HG02870 (cell line): ENCODE measurements around the gene ZNF787.
"Not testable (repeated sequence)": the region's sequence is repeated elsewhere in the genome, so short reads cannot be mapped to it uniquely, and the experiment has no call there.

Experiments used
- ATAC-seq: cut with Tn5 transposase; IDR thresholded peaks from one replicate; pipeline ENCODE4 v1.9.1; 2021; ENCODE audit warnings: mild to moderate bottlenecking, moderate library complexity; ENCODE audit not compliant: unreplicated experiment

Gene ZNF787

DNA sequence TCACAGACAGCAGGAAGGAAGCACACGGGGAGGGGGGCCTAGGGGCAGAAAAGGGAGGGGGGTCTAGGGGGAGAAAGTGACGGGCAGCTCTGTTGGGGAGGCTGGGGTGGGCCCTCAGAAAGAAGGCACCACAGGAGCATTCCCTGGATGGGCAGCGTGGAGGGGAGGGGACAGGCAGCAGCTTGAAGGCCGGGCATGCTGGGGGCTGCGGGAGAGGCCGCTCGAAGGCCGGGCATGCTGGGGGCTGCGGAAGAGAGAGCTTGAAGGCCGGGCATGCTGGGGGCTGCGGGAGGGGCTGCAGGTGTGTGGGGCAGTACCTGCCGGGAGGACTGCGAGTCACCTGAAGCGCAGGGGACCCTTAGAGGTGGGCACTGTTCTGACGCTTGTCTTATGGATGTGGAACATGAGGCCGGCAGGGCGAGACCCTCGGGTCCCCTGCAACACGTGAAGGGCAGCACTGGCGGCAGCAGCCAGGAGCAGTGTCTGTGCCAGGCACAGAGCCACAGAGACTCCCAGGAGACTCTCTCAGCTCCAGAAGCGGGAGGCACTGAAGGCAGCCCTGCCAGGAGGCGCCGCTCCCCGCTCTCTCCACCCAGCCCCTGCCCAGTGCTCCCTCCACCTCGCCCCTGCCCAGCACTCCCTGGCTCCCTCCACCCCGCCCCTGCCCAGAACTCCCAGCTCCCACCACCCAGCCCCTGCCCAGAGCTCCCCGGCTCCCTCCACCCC lies 13.3 kb downstream of the ZNF787 start:
- no peak for ATAC-seq

DNA sequence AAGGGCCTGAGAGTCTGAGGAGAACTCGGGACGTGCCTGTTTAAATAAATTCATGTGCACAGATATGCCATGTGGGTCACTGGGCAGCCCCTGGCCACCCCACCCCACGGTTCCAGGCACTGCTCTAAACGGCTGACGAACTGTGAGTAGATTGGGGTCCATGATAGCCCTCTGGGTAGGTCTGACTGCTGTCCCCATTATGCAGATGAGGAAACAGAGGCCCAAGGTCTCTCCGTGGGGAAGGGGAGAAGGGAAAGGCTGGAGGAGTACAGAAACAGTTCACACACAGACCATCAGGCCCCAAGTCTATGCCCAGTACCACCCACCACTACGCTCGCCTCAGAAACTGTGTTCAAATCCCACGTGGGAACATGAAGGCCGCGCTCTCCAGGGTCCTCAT lies 14.1 kb downstream of the ZNF787 start:
- no peak for ATAC-seq

DNA sequence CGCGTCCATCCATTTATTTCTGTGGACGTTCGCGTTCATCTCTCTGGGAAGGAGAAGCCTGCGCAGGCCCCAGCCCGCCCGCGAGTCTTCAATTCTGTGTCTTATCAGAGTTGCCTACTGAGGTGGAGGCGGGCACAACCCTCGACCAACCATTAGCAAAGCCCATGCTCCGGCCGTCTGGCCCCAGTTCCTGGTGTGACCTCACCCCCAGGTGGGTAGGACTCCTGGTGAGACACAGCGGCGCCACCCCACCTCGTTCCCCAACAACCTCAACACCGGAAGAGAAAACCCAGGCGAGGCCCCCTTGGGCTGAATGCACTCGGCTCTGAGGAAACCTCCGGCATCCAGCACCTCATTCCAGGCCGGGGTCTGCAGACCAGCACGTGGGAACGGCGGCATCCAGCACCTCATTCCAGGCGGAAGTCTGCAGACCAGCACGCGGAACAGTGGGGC lies 14.7 kb downstream of the ZNF787 start:
- no peak for ATAC-seq

- ATAC-seq = not testable (repeated sequence)
These were observed 15.2 kb downstream of the ZNF787 start for GRCh38 chr19:56105831-56106396.

DNA sequence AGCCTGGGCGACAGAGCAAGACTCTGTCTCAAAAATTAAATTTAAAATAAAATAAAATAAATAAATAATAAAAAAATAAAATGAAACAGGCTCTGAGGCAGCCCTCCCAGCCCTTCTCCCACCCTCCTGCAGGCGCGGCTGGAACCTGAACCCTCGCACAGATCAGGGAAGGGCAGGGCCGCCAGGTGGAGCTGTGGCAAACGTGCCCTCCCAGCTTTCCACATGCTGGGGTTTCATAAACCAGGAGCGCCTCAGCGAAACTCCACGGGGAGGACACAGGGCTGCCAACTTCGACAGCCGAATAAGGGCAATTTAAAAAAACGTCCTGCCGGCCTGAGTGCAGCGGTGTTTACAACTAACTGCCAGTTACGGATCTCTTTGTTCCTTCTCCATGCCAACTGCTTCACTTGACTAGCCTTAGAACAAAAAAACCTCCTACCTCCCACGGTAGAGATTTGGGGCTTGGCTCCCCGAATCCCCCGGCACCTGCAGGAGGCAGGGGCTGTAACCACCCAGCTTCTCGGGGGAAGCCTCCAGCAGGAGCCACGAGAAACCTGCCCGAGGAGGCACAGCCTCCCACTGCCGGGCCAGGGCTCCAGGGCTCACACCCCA lies 15.9 kb downstream of the ZNF787 start:
- no peak for ATAC-seq

DNA sequence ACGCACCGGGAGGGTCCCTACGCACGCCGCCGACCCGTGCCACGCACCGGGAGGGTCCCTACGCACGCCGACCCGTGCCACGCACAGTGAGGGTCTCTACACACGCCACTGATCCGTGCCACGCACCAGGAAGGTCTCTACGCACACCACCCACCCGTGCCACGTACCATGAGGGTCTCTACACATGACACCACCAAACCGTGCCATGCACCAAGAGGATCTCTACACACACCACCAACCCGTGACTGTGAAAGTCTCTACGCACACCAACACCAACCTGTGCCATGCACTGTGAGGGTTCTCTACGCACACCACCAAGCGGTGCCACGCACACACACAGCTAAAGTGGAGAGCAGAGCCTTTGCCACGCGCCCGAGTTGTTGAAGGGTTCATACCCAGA lies 16.7 kb downstream of the ZNF787 start:
- ATAC-seq = no peak

DNA sequence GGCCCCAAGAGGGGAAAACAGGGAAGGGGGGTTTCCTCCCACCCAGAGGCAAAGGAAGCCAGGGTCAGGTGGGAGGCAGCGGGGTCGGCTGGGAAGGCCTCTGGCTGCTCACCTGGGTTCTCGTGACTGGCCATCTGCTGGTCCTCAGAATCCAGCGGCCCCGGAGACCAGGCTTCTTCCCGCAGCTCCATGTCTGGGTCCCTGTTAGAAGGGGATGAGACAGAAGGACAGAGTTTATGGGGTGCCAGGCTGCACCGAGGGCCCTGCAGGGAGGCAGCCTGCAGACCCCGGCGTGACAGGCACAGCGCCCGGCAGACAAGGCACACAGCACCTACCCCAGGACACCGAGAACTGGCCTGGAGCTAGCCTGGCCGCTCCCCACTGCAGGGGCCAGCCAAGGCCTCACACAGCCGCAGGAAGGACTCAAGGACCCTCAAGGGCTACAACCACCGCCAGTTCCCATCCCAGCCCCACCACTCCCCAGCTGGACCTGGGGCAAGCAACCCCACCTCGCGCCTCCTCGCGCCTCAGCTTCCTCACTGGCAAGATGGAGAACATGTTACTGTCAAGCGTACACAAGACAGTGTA lies 18.0 kb downstream of the ZNF787 start:
- ATAC-seq = no peak

GRCh38 chr19:56101746-56102535 lies 19.2 kb downstream of the ZNF787 start:
- ATAC-seq = no peak

GRCh38 chr19:56101095-56101494 lies 20.0 kb downstream of the ZNF787 start:
- ATAC-seq = no peak

GRCh38 chr19:56099638-56100539 lies 21.2 kb downstream of the ZNF787 start:
- no peak for ATAC-seq

DNA sequence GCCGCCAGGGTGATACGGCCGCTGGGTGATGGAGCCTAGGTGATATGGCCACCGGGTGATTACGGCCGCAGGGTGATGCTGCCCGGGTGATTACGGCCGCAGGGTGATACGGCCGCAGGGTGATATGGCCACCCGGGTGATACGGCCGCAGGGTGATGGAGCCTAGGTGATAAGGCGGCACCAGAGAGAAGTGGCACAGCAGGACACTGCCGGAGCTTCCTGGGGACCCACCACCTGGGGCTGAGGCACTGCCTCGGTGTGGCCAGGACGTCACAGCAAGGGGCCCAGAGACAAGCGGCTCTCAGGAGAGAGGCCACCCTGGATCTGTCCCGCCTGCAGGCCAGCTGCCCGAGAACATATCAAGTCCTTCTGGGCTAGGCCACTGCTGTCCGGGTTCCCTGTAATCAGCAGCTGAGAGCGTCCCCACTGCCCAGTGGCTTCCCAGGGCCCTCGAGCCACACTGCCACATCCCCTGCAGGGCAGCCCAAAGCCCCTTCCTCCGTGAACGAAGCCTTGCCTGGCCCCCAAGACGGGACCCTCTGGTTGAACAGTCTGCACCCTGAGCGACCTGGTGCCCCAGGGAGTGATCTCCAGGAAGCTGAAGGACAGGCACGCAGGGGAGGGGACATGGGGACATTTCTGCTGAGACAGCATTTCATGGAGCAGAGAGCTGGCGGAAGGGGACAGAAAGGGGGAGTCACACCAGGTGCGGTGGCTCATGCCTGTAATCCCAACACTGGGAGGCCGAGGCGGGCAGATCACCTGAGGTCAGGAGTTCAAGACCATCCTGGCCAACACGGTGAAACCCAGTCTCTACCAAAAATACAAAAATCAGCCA lies 22.1 kb downstream of the ZNF787 start:
- no peak for ATAC-seq

DNA sequence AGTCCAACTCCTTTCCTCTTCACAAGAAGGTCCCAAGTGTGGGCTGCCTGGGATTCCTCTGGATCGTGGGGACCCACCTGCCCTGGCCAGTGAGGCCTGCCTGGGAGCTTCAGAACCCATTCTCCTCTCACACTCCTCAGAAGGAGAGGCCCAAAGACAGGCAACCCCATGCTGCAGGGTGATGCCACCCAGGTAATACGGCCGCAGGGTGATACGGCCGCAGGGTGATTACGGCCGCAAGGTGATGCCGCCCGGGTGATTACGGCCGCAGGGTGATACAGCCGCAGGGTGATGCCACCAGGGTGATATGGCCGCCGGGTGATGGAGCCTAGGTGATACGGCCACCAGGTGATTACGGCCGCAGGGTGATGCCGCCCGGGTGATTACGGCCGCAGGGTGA lies 22.9 kb downstream of the ZNF787 start:
- ATAC-seq = not testable (repeated sequence)

DNA sequence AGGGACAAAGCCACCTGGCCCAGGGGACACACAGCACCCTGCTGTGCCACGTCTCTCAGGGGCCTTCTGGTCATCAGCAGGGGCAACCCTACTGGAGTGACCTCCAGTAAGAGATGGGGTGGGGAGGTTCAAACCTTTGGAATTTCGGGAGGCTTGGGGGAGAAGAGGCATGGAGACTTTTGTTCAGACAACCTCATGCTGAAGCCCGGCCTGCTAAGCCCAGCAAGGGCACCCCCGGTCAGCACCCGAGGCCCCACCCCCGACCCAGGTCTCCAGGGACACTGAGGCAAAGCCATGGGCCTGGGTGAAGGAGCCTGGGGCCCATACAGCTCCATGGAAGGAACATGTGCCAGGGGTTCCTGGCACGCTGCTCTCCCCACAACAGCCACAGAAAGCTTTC lies 23.3 kb downstream of the ZNF787 start:
- ATAC-seq = no peak

- ATAC-seq = no peak
These were observed 23.8 kb downstream of the ZNF787 start for GRCh38 chr19:56097306-56097705.

- ATAC-seq = no peak
These were observed 24.4 kb downstream of the ZNF787 start for GRCh38 chr19:56096665-56097064.

- ATAC-seq = no peak
These were observed 26.6 kb downstream of the ZNF787 start for GRCh38 chr19:56094449-56094848.

GRCh38 chr19:56092685-56093631 lies 28.1 kb downstream of the ZNF787 start:
- ATAC-seq = no peak
